ENCODE results near the gene PKNOX2.

The PKNOX2 gene

GRCh38 chr11:125274309-125274708 lies 109.8 kb downstream of the PKNOX2 start:
- no peak overlapping the region for H3K27ac ChIP-seq (ENCODE audit: low read length)
- H2AFZ ChIP-seq (ENCODE audit: low read depth, low read length), result no peak overlapping the region
- H3K79me2 ChIP-seq (ENCODE audit: low read length), result no peaks in the 10 kb centered on the region
- no peak for TF ChIP-seq CTCF (IDR thresholded peaks at IDR 0.05; ENCODE audit: low read depth, low read length)
- no peak for TF ChIP-seq EZH2phosphoT487 (IDR thresholded peaks at IDR 0.05; ENCODE audit: low read depth)
- no peaks in the 10 kb centered on the region for H3K9me3 ChIP-seq (ENCODE audit: insufficient read depth, low read length)
- H3K27me3 ChIP-seq (ENCODE audit: low read depth, low read length), result peaks cover 40% of the 10 kb centered on the region
- no peaks in the 10 kb centered on the region for H3K4me1 ChIP-seq (ENCODE audit: low read length)
- no peak overlapping the region for H3K4me3 ChIP-seq (ENCODE audit: low read length)
- no peaks in the 10 kb centered on the region for H3K36me3 ChIP-seq (replicated peaks; ENCODE audit: low read depth, low read length)
- no peak overlapping the region for H3K4me2 ChIP-seq (ENCODE audit: low read length)
- H3K9ac ChIP-seq (ENCODE audit: low read length), result no peak overlapping the region
- H4K20me1 ChIP-seq (ENCODE audit: insufficient read depth, low read length), result no peaks in the 10 kb centered on the region

- no peaks in the 10 kb centered on the region for H3K4me1 ChIP-seq (ENCODE audit: low read length)
- H3K4me2 ChIP-seq (ENCODE audit: low read length), result no peak overlapping the region
- H3K27me3 ChIP-seq (ENCODE audit: low read depth, low read length), result peaks cover 40% of the 10 kb centered on the region
- H3K36me3 ChIP-seq (replicated peaks; ENCODE audit: low read depth, low read length), result no peaks in the 10 kb centered on the region
- H3K79me2 ChIP-seq (ENCODE audit: low read length), result no peaks in the 10 kb centered on the region
- no peaks in the 10 kb centered on the region for H3K9me3 ChIP-seq (ENCODE audit: insufficient read depth, low read length)
- H4K20me1 ChIP-seq (ENCODE audit: insufficient read depth, low read length), result no peaks in the 10 kb centered on the region
- TF ChIP-seq EZH2phosphoT487 (IDR thresholded peaks at IDR 0.05; ENCODE audit: low read depth) (no peak), CTCF (IDR thresholded peaks at IDR 0.05; ENCODE audit: low read depth, low read length) (no peak)
- no peak overlapping the region for H2AFZ ChIP-seq (ENCODE audit: low read depth, low read length)
- H3K4me3 ChIP-seq (ENCODE audit: low read length), result no peak overlapping the region
- no peak overlapping the region for H3K9ac ChIP-seq (ENCODE audit: low read length)
- H3K27ac ChIP-seq (ENCODE audit: low read length), result no peak overlapping the region
These were observed 110.2 kb downstream of the PKNOX2 start for GRCh38 chr11:125274774-125275173.

- Histone ChIP-seq H3K9ac (ENCODE audit: low read length) (no peak overlapping the region), H3K36me3 (replicated peaks; ENCODE audit: low read depth, low read length) (no peaks in the 10 kb centered on the region), H3K79me2 (ENCODE audit: low read length) (no peaks in the 10 kb centered on the region), H3K27me3 (ENCODE audit: low read depth, low read length) (peaks cover 40% of the 10 kb centered on the region), H3K4me3 (ENCODE audit: low read length) (no peak overlapping the region), H4K20me1 (ENCODE audit: insufficient read depth, low read length) (no peaks in the 10 kb centered on the region), H3K27ac (ENCODE audit: low read length) (no peak overlapping the region), H3K4me2 (ENCODE audit: low read length) (no peak overlapping the region), H2AFZ (ENCODE audit: low read depth, low read length) (no peak overlapping the region), H3K4me1 (ENCODE audit: low read length) (no peaks in the 10 kb centered on the region), H3K9me3 (ENCODE audit: insufficient read depth, low read length) (no peaks in the 10 kb centered on the region)
- no peak for TF ChIP-seq CTCF (IDR thresholded peaks at IDR 0.05; ENCODE audit: low read depth, low read length)
- no peak for TF ChIP-seq EZH2phosphoT487 (IDR thresholded peaks at IDR 0.05; ENCODE audit: low read depth)
These were observed 111.5 kb downstream of the PKNOX2 start for GRCh38 chr11:125275905-125276618.

- Histone ChIP-seq H3K79me2 (ENCODE audit: low read length) (no peaks in the 10 kb centered on the region), H3K36me3 (replicated peaks; ENCODE audit: low read depth, low read length) (no peaks in the 10 kb centered on the region), H3K27ac (ENCODE audit: low read length) (no peak overlapping the region), H3K9ac (ENCODE audit: low read length) (no peak overlapping the region), H3K27me3 (ENCODE audit: low read depth, low read length) (peaks cover 40% of the 10 kb centered on the region), H3K4me3 (ENCODE audit: low read length) (no peak overlapping the region), H4K20me1 (ENCODE audit: insufficient read depth, low read length) (no peaks in the 10 kb centered on the region), H3K4me2 (ENCODE audit: low read length) (no peak overlapping the region), H3K4me1 (ENCODE audit: low read length) (no peaks in the 10 kb centered on the region), H3K9me3 (ENCODE audit: insufficient read depth, low read length) (no peaks in the 10 kb centered on the region), H2AFZ (ENCODE audit: low read depth, low read length) (no peak overlapping the region)
- TF ChIP-seq CTCF (IDR thresholded peaks at IDR 0.05; ENCODE audit: low read depth, low read length) (no peak), EZH2phosphoT487 (IDR thresholded peaks at IDR 0.05; ENCODE audit: low read depth) (no peak)
These were observed 112.0 kb downstream of the PKNOX2 start for GRCh38 chr11:125276619-125276976.
